ENCODE results near the gene PRDM16. TPM values are rescaled to one million over a fixed set of nuclear protein-coding genes. Genes with fewer than 3 reads are reported as not detected.

Gene PRDM16
- total and polyA plus RNA-seq, 2 of the 4 experiments (the other 2 are of a cell fraction), result 0.02 TPM; not detected in 1

DNA sequence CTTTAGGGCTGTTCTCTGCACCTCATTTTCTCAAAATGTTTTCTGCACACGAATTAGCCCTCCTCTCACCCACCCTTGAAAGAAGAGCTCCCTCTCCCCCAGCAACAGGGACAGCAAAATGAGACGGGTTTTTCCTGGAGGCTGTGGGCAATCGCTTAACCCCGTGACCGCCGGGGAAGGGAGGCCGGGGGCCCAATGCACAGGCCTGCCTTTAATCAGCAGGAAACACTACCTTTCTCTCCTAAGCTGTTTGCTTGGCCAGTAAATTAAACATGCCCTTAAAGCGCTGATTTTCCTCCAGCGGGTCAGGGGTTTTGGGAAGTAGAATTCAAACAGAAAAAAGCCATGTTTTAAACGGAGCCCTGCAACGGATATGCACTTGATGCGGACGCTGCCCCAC is 114.4 kb downstream of the PRDM16 start:
- Histone ChIP-seq H3K4me3 (ENCODE audit: insufficient read depth, low read depth, low read length) (no peak overlapping the region), H3K9me1 (ENCODE audit: insufficient read depth, low read length) (no peaks in the 10 kb centered on the region), H2BK120ac (ENCODE audit: low read depth, low read length) (no peak overlapping the region), H2BK5ac (ENCODE audit: low read depth, low read length, poor library complexity, severe bottlenecking) (no peak overlapping the region), H3K23ac (ENCODE audit: low read depth, low read length) (no peak overlapping the region), H4K5ac (ENCODE audit: low read depth, low read length) (no peak overlapping the region), H4K8ac (ENCODE audit: low read depth in 2 of 2, low read length in 2 of 2) (no peak overlapping the region), H2AFZ (replicated peaks; ENCODE audit: low read length, poor library complexity) (no peak overlapping the region), H3K4me2 (ENCODE audit: low read depth, low read length) (no peak overlapping the region), H4K91ac (ENCODE audit: insufficient read depth, low read depth, low read length) (no peak overlapping the region), H2BK15ac (ENCODE audit: low read depth, low read length) (no peak overlapping the region), H3K9ac (ENCODE audit: low read depth, low read length) (no peak overlapping the region), H4K20me1 (ENCODE audit: insufficient read depth, low read length) (no peaks in the 10 kb centered on the region), H2AK5ac (ENCODE audit: low read depth, low read length) (no peak overlapping the region), H3K27me3 (ENCODE audit: control insufficient read depth, insufficient read depth, low read length) (no peaks in the 10 kb centered on the region), H3K14ac (replicated peaks; ENCODE audit: low read depth, low read length) (no peak overlapping the region), H3K79me1 (ENCODE audit: low read depth in 1 of 2, low read length in 2 of 2) (no peaks in the 10 kb centered on the region), H2AK9ac (replicated peaks; ENCODE audit: low read depth, low read length, poor library complexity) (no peak overlapping the region), H3K36me3 (ENCODE audit: control insufficient read depth, insufficient read depth, low read length) (no peaks in the 10 kb centered on the region), H2BK20ac (ENCODE audit: low read depth, low read length) (no peak overlapping the region), H3K27ac (ENCODE audit: insufficient read depth, low read length) (no peak overlapping the region), H3K4me1 (ENCODE audit: control insufficient read depth, insufficient read depth, low read length) (no peaks in the 10 kb centered on the region), H3K9me3 (ENCODE audit: control insufficient read depth, insufficient read depth, low read length) (peaks cover 63% of the 10 kb centered on the region), H3K18ac (ENCODE audit: low read depth, low read length) (no peak overlapping the region), H3K4ac (ENCODE audit: low read depth, low read length) (no peak overlapping the region), H3K56ac (ENCODE audit: extremely low read depth, insufficient read depth, low read length) (no peak overlapping the region)
- ChIA-PET CTCF (no interaction called here), POLR2A (ENCODE audit: unreplicated experiment) (no interaction called here)
- WGBS, 2 experiments (ENCODE audit: extremely low coverage in 2 of 2, insufficient read length in 1 of 2), result 71% methylated on average over 4 of the region's 13 CpGs; no CpG with 5 or more reads in 1 of the 2 experiments
- ATAC-seq (ENCODE audit: low read depth), result no peak
- in situ Hi-C loops (cut with MboI; ENCODE audit: low sequenced_read_pairs), result no loop called here
- intact Hi-C loops (cut with micrococcal nuclease), result no loop called here
- no TSS peak for BruUV-seq (replicated peaks)
- TF ChIP-seq SMC3 (IDR thresholded peaks at IDR 0.05; ENCODE audit: low read depth, low read length), result no peak
- TF ChIP-seq, protein P1, sequence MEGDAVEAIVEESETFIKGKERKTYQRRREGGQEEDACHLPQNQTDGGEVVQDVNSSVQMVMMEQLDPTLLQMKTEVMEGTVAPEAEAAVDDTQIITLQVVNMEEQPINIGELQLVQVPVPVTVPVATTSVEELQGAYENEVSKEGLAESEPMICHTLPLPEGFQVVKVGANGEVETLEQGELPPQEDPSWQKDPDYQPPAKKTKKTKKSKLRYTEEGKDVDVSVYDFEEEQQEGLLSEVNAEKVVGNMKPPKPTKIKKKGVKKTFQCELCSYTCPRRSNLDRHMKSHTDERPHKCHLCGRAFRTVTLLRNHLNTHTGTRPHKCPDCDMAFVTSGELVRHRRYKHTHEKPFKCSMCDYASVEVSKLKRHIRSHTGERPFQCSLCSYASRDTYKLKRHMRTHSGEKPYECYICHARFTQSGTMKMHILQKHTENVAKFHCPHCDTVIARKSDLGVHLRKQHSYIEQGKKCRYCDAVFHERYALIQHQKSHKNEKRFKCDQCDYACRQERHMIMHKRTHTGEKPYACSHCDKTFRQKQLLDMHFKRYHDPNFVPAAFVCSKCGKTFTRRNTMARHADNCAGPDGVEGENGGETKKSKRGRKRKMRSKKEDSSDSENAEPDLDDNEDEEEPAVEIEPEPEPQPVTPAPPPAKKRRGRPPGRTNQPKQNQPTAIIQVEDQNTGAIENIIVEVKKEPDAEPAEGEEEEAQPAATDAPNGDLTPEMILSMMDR (conservative IDR thresholded peaks at IDR 0.05; ENCODE audit: low read depth, low read length), result no peak
- TF ChIP-seq POLR2A (IDR thresholded peaks at IDR 0.05; ENCODE audit: low read depth, low read length), result no peak
- TF ChIP-seq, protein P2, sequence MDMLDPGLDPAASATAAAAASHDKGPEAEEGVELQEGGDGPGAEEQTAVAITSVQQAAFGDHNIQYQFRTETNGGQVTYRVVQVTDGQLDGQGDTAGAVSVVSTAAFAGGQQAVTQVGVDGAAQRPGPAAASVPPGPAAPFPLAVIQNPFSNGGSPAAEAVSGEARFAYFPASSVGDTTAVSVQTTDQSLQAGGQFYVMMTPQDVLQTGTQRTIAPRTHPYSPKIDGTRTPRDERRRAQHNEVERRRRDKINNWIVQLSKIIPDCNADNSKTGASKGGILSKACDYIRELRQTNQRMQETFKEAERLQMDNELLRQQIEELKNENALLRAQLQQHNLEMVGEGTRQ (IDR thresholded peaks at IDR 0.05; ENCODE audit: low read depth, low read length), result no peak
- no peak for TF ChIP-seq MAZ (IDR thresholded peaks at IDR 0.05; ENCODE audit: borderline replicate concordance, low read depth, low read length)
- no peak for TF ChIP-seq BHLHE40 (IDR thresholded peaks at IDR 0.05; ENCODE audit: low read depth, low read length)
- TF ChIP-seq RAD21 (IDR thresholded peaks at IDR 0.05; ENCODE audit: low read length), result no peak
- no peak for TF ChIP-seq FOS (IDR thresholded peaks at IDR 0.05; ENCODE audit: low read depth, low read length)
- no peak for TF ChIP-seq CHD1 (IDR thresholded peaks at IDR 0.05; ENCODE audit: low read depth, low read length)
- no peak for TF ChIP-seq CEBPB (IDR thresholded peaks at IDR 0.05; ENCODE audit: low read depth, low read length)
- no peak for DNase-seq
- dilution Hi-C loops (cut with HindIII; ENCODE audit: low sequenced_read_pairs, unreplicated experiment), result no loop called here
